ENCODE measurements around the gene TMEM185B. TPM values are rescaled to one million over a fixed set of nuclear protein-coding genes. Genes with fewer than 3 reads are reported as not detected.

TMEM185B gene
- total RNA-seq, 1 donor from 2014 or later, result 21.1 TPM

DNA sequence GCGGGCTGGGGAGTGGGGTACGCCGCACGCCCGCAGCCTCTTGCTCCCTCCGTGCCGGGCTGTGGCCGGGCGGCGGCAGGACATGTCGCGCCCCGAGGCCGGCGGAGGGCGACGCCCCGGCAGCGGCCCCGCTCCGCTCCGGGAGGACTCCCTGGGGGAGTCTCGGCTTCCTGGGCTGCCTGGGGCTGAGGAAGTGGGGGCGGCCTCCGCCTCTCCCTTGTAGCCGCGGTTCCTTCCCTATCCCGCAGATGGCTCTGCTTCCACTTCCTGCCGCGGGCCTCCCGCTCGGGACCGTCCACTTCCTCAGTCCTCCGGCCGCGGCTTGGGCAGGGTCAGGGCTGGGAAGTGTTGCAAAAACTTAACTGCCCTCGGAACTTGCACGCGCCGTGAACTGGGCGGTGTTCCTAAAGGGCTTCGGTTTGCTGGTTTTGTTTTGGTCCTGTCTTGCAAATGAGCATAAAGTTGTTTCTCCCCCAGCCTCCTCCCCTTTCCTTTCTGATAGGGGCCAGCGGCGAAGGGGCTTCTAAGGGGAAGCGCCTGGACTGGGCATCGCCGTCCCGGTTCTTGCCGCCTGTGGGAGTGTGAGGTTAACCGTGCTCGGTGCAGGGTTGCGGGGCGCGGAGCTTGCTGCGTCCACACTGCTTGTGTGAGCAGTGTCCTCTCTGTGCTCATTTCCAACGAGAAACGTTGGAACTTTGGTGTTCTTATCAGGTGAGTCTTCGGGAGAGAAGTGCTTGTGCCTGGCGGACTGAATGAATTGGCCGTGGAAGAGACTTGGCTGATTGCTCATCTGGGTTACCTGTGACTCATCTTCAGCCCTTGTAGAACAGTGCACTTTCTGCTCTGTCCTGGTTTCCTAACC lies 30.1 kb upstream of the TMEM185B start:
- peak; percentile 80 for ATAC-seq (ENCODE audit: poor library complexity)
- intact Hi-C loops (cut with DNase I), result no loop called here
- peak; percentile 94 for DNase-seq

DNA sequence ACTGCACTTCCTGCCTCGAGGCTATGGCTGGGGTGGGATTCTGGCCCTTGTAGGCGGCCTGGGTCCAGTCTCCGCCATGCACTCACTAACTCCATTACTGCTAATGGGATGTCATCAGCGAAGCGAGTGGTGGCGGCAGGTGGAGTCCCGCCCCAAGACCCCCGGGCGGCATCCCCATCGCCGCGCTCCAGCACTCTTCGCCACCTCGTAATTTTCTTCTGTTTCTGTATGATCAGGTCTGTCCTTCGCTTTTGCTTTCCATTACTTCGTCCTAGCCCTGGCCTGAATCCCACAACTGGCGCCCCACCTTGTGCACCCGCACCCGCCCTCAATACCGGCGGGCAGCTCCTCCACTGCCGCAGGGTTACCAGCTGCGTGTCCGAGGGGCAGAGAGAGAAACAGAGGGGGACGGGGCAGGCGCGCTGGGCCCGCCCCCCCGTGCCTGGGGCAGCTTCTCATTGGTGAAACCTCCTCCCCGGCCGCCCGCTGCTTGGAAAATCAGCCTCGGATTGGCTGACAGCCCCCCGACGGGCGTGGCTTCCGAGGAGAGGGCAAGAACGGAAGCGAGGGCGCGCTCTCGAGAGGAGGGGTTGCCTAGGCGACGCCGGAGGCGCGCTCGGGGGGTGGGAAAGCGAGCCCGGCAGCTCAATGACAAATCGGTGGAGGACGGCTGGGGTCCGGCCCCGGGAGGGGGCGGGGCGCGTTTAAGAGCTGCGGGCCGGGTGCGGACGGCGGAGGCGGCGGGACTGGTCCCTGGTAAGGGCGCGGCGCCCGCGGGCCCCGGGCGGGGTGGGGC lies 29.2 kb upstream of the TMEM185B start, which contains the start of gene RALB:
TSS of gene RALB (plus strand) at position 628 of the 796 bp plus-strand sequence. CDS start 25,813 bp downstream, outside the sequence.
- intact Hi-C loops (cut with DNase I), result no loop called here
- ATAC-seq (ENCODE audit: poor library complexity) (peak; percentile 96), DNase-seq (peak; percentile 100)

DNA sequence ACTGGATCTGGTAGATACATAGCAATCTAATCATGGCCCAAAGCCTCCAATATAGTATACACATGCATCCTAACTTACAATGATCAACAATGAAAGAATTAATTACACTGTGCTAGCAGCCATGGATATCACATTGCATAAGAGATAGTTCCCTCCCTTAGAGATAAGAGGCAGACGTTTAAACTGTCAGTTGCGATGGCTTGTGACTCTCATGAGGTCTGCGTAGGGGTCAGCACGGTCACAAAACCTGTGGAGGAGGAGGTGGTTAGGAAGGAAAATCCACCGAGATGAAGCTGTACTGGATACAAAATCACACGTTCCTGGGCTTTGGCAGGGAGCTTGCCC lies 28.7 kb upstream of the TMEM185B start:
- ATAC-seq (ENCODE audit: poor library complexity) (peak; percentile 1), DNase-seq (no peak)
- intact Hi-C loops (cut with DNase I), result no loop called here

DNA sequence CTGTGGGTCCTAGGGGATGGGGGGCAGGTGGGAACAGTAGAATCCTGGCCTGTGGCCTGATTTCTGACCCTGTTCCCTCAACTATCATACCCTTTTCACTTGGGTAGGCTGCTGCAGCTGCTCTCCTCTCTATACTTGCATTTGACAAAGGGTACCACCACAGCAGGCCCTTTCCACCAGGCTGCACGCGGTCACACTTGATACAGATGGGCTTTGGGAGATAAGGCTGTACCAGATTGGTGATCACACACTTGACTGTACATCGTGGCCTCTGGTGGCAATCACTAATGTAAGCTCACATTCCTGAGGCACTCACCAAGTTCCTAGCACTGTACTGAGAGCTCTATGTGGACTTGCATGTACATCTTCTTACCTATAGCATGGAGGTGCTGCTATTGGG lies 27.9 kb upstream of the TMEM185B start:
- intact Hi-C loops (cut with DNase I), result no loop called here
- DNase-seq (no peak), ATAC-seq (ENCODE audit: poor library complexity) (no peak)

DNA sequence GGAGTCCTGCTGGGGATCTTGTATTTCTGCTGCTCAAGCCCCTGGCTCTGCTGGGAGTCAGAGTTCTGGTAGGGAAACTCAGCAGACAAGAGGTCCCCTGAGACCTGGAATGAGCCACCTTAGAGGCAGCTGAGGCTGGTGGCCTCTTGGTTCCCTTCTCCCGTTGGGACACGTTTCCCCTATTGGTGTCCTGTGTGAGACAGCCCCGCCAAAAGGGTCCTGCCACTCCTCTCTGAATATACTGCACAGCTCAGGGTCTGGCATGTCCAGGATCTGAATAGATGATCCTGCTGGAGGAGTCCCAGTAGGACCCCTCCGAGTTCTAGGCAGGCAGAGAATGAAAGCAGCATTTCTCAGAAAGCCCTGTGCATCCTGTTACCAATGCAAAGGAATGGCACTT lies 27.4 kb upstream of the TMEM185B start:
- intact Hi-C loops (cut with DNase I), result no loop called here
- ATAC-seq (ENCODE audit: poor library complexity) (no peak), DNase-seq (no peak)

DNA sequence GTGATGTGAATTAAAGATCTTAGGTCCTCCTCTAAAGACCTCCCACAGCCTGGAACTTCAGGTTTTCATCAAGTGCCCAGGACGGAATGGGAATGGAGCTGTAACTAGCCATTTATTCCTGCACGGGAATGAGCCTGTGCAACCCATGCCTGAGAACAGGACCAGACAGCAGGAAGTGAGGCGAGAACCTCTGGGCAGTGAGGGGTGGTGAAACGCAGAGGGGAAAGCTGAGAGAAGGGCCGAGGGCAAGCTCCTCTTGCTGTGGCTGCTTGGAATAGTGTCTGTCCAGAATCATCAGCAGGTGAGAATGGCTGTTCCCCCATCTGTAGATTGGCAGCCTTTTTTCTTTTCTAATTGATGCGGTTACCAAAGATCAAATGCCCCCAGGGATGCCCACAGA lies 24.7 kb upstream of the TMEM185B start:
- ATAC-seq (ENCODE audit: poor library complexity), result no peak
- intact Hi-C loops (cut with DNase I), result no loop called here
- DNase-seq, result no peak

DNA sequence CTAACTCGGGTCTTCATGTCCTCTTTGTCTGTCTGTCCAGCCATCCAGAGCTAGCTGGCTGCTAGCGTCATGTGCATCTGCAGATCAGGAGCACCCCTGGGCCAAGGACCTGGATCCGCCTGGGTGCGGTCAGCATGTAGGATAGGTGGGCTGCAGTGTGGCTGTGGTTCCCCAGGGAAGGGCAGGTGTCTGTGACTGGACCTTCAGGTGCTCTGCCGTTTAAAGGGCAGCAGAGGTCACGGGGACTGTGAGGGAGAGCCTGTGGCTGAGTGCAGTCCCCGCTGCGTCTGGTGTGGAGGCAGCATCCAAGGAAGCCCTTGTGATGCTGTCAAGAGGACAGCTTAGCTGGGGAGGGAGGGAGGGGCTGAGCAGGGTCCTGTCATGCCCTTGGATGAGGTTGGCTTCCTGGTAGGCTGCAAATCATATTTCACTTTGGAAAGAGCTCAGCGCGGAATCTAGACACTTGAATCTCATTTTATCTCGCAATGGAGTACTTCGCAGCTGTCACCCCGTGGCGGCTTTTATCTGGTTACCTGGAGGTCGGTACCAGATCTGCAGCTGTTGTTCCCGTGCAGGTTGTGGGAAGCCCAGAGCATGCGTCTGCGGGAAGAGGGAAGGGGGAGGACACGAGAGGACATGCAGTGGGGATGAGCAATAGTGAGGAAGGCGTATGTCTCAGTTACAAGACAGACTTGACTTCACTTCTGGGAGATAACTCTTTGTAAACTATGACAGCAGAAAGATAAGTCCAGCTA lies 23.5 kb upstream of the TMEM185B start:
- intact Hi-C loops (cut with DNase I), result no loop called here
- ATAC-seq (ENCODE audit: poor library complexity) (no peak), DNase-seq (no peak)

DNA sequence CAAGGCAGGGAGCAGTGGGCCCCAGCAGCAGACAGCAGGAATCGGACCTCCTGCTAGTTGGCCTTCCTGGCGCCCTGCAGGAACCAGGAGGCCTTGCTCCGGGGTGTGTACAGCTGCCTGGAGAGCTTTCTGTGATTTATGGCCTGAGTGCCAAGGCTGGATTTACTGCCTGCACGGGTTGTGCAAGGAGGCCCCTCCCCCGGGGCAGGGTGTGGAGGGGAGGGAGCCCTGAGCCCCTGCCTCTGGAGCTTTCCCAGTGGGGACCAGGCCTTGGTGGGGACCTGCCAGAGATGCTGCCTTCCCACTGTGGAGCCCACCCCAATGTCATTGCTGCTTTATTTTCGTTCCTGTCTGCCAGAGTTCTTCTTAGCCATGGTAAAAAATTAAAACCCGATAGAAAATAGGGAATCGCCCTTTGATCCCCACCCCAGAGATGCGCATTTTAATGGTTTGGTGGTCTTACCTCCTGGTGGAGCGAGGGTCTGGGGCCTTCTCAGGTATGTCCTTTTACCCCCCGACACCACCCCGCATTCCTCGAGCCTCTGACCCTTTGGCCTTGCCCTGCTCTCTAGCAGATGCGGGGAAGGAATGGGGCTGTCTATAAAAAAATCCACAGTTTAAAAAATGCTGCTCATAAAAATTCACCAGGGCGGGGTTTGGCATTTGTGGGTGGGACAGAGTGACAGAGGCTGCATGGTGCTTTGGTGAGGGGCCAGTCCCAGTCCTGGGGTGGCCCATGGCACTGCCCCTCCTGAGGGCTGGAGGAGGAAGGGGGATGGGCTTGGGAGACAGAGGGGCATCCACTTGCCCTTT lies 22.5 kb upstream of the TMEM185B start:
- ATAC-seq (ENCODE audit: poor library complexity) (peak; percentile 48), DNase-seq (no peak)
- intact Hi-C loops (cut with DNase I), result no loop called here

DNA sequence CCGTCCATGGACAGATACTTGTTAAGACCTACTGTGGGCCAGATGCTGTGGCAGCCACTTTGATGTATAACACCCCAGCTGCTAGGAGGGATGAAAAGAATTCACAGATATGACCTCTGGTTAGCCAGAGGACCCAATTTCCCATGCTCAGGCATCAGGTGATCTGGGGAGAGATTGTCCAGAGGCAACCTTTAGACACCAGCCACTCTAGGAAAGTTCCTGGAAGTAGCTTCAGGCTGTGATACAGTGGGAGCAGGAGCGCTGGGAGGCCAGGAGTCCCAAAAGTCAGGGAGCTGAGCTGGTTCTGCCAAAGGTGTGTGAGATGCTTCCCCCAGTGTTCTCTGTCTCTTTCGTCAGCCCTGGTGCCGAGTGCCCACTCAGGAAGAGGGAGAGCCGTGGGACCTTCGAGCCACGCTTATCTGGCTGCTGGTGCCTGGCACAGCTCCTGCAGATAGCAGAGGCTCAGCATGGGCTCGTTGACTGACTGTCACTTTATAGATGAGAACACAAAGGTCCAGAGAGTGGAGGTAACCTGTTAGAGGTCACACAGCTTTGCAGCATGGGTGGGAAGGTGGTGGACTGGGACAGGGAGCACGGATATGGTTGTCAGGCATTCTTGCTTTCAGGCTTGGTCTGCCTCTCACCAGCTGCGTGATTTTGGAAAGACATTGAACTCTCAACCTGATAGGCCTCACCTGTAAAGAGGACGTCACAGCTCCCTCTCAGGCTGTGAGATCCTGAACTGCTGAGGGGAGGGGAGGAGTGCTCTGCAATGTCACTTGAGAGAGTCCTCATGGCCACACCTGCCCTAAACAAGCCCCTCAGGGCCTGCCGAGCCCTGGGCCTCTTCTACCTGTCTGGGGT lies 21.7 kb upstream of the TMEM185B start:
- ATAC-seq (ENCODE audit: poor library complexity) (no peak), DNase-seq (no peak)
- intact Hi-C loops (cut with DNase I), result no loop called here

DNA sequence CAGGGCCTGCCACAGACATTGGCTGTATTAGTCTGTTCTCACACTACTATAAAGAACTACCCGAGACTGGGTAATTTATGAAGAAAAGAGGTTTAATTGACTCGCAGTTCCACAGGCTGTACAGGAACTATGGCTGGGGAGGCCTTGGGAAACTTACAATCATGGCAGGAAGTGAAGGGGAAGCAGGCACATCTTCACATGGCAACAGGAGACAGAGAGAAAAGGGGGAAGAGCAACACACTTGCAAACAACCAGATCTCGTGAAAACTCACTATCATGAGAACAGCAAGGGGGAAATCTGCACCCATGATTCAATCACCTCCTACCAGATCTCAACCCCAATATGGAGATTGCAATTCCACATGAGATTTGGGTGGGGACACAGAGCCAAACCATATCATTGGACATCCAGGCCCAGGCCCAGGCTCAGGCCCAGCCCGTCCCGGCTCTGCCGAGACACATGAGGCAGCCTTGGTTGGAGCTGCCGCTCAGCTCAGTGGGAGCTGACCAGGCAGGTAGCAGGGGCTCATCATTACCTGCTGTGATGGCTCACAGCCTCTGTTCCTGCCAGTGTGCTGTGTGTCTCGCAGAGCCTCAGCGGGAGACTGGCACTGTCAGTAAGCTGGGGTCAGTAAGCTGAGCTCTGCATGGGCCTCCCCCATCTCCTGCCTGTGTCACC lies 20.8 kb upstream of the TMEM185B start:
- DNase-seq (no peak), ATAC-seq (ENCODE audit: poor library complexity) (no peak)
- intact Hi-C loops (cut with DNase I), result no loop called here

DNA sequence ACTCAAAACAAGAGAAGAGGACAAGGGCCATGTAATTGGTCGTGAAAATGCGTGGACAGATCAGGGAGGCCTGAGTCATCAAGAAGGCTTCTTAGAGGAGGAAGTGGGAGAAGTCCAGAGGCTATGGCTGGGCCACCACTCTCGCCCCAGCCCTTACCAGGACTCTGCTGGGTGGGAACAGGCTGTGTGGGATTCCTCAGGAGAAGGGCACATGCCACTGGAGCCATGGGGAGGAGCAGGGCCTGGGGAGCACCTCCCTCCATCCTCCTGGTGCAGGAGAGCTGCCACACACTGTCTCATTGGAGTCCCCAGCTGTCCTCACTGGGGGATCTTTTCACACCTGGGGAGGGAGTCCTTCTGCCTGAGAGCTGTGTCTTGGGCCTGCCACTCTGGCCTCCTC lies 20.0 kb upstream of the TMEM185B start:
- ATAC-seq (ENCODE audit: poor library complexity) (no peak), DNase-seq (no peak)
- intact Hi-C loops (cut with DNase I), result no loop called here

DNA sequence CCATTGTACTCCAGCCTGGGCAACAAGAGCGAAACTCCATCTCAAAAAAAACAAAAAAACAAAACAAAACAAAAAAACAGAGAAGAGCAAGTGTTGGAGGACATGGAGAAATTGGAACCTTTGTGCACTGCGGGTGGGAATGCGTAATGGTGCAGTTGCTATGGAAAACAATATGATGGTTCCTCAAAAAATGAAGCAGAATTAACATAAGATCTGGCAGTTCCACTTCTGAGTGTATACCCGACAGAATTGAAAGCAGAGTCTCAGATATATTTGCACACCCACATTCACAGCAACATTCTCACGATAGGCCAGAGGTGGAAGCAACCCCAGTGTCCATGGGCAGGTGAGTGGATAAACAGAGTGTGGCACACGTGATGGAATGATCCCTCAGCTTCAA lies 18.5 kb upstream of the TMEM185B start:
- DNase-seq (no peak), ATAC-seq (ENCODE audit: poor library complexity) (no peak)
- intact Hi-C loops (cut with DNase I), result no loop called here

DNA sequence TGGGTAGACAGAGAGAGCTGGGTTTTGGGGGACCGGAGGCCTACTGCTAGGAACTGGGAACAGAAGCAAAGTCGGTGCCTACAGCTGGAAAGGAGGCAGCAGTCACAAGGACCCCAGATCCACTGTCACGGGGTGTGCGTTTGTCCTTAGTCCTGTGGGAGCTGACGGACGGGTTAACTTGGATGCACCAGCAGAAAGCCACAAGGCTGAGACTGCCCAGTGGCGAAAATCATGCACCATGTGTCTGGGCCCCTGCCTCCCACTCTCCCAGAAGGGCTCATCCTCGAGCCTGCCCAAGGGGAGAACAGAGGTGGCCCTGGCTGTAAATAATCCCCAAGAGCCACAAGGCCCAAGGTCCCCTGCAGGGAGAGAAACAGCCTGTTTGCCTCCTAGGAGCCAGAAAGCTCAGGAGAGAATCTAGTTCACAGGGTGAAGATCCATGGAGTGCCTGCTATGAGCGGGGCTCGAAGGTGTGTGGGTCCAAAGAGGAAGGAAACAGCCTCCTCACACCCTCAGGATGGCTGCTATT lies 17.8 kb upstream of the TMEM185B start:
- ATAC-seq (ENCODE audit: poor library complexity) (no peak), DNase-seq (no peak)
- intact Hi-C loops (cut with DNase I), result no loop called here

DNA sequence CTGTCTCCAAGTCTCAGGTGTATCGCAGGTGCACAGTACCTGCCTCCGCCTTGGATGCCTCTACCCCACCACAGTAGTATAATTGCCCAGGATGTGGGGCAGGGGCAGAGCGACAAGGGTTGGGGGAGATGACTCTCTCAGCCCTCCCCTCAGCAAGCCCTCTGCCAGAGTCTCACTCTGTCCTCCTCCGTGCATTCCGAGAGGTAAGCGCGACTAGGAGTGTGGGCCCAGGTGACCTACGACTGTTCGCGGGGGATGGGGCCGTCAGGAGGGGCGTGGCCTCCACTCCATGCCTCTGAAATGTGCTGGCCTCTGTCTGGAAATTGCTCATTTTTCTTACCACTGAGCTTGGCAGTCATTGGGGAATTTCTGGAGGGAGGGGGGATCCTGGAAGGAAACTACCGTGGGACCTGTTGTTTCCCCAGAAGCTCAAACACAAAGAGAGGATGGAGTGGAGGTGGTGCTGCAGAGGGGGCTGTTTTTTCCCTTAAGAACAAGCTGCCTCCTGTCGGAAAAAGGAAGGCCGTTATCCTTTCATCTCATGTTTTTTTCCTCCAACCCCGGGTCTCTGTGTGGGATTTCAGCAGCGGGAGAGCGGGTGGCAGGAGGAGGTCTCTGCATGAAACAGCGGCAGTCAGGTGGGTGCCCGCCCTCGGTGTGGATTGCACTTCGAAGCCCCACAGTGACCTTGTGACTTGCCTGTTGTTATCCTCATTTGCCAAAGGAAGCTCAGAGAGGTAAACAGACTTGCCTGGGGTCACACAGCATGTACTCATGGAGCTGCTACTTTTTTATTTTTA lies 16.5 kb upstream of the TMEM185B start:
- DNase-seq (no peak), ATAC-seq (ENCODE audit: poor library complexity) (peak; percentile 34)
- intact Hi-C loops (cut with DNase I), result no loop called here

DNA sequence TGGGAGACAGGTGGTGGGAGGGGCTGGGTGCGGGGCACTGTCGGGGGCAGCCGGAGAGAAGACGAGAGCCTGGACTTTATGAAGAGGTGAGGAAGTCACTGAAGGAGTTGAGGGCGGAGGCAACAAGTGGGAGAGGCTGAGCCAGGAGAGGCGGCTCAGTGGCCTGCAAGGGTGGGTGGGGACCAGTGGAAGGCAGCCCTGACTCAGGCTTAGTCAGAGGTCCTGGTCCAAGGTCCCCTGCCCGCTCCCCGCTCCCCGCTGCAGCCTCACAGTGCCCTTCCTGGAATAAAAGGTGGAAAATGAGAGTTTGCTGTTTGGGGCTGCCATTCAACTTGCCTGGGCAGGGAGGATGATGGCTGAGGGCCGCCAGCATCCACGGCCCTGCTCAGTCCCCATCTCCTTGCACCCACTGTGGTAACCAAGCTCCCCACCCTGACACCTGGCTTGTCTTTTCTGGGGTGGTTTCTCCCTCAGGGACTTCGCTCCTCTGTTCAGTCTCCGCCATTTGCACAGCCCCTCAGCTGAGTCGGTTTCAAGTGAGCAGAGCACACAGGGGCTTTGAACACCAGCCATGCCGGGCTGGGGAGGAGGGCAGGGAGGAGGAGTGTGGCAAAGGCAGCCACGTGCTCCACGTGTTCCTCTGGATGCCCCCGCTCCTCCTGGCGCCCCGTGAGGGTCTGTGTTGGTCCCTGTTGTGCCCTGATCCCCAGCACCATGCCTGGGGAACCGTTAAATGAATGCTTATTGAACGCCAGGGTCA lies 15.7 kb upstream of the TMEM185B start:
- intact Hi-C loops (cut with DNase I), result no loop called here
- ATAC-seq (ENCODE audit: poor library complexity) (peak; percentile 59), DNase-seq (no peak)
